Keratinocyte (primary cell): Measurements from ENCODE around the gene CEP68. TPM values are rescaled to one million over a fixed set of nuclear protein-coding genes. Genes with fewer than 3 reads are reported as not detected.

Experiments
- DNase-seq: peaks from one replicate; pipeline ENCODE4 v3.0.0-alpha.2; 2011; ENCODE audit warnings: low read depth, missing footprints, low spot score
- FAIRE-seq: peaks from 2 replicates; lab custom pipeline; 2011; peaks lifted over from hg19 to GRCh38; lab: Jason Lieb, UNC
- H2AFZ ChIP-seq: 2 replicates; pipeline ENCODE4 v1.6.0; 2012; ENCODE audit warnings: low read length, control low read depth, inconsistent platforms; ENCODE audit not compliant: control insufficient read depth
- H3K27ac ChIP-seq: 2 replicates; pipeline ENCODE4 v1.5.1; 2011; ENCODE audit warnings: low read length; ENCODE audit not compliant: control insufficient read depth, insufficient read depth
- H3K27me3 ChIP-seq: 3 replicates; pipeline ENCODE4 v1.6.0; 2011; ENCODE audit warnings: low read length; ENCODE audit not compliant: control insufficient read depth, insufficient read depth; ENCODE audit errors: extremely low read depth
- H3K36me3 ChIP-seq, 2 experiments: 2 replicates in 1 of 2; 3 replicates in 1 of 2; pipeline ENCODE4 v1.5.1; 2011; ENCODE audit warnings: low read length in 2 of 2, mild to moderate bottlenecking in 1 of 2; ENCODE audit not compliant: control insufficient read depth in 2 of 2, insufficient read depth in 2 of 2; ENCODE audit errors: extremely low read depth in 1 of 2
- H3K4me1 ChIP-seq: 3 replicates; pipeline ENCODE4 v1.5.1; 2011; ENCODE audit warnings: low read length; ENCODE audit not compliant: control insufficient read depth, insufficient read depth; ENCODE audit errors: extremely low read depth
- H3K4me2 ChIP-seq: 3 replicates; pipeline ENCODE4 v1.6.0; 2011; ENCODE audit warnings: low read depth, low read length; ENCODE audit not compliant: control insufficient read depth, insufficient read depth; ENCODE audit errors: extremely low read depth
- H3K4me3 ChIP-seq, 3 experiments: fragments of 200-600 bp in 1 of 3; sonication (generic) in 1 of 3; 2 replicates in 2 of 3; 3 replicates in 1 of 3; pipeline ENCODE4 v1.5.1; 2011 to 2016; ENCODE audit warnings: low read length in 3 of 3, mild to moderate bottlenecking in 3 of 3, control low read depth in 2 of 3, inconsistent platforms in 1 of 3, low read depth in 1 of 3, mixed read lengths in 1 of 3, mixed run types in 1 of 3, moderate library complexity in 1 of 3; ENCODE audit not compliant: control insufficient read depth in 2 of 3, insufficient read depth in 2 of 3; ENCODE audit errors: extremely low read depth in 1 of 3
- H3K79me2 ChIP-seq: 2 replicates; pipeline ENCODE4 v1.6.0; 2012; ENCODE audit warnings: low read length; ENCODE audit not compliant: control insufficient read depth, insufficient read depth
- H3K9ac ChIP-seq: 3 replicates; pipeline ENCODE4 v1.6.0; 2011; ENCODE audit warnings: low read length; ENCODE audit not compliant: control insufficient read depth, insufficient read depth; ENCODE audit errors: extremely low read depth
- H3K9me1 ChIP-seq: 3 replicates; pipeline ENCODE4 v1.6.0; 2011; ENCODE audit warnings: low read length; ENCODE audit not compliant: control insufficient read depth, insufficient read depth; ENCODE audit errors: extremely low read depth
- H3K9me3 ChIP-seq: 2 replicates; pipeline ENCODE4 v1.5.1; 2012; ENCODE audit warnings: low read depth, low read length; ENCODE audit not compliant: control insufficient read depth
- H4K20me1 ChIP-seq: 3 replicates; pipeline ENCODE4 v1.6.0; 2011; ENCODE audit warnings: low read length; ENCODE audit not compliant: control insufficient read depth, insufficient read depth; ENCODE audit errors: extremely low read depth
- EZH2 ChIP-seq: IDR thresholded peaks from one replicate; pipeline ENCODE4 v1.6.1; 2012; ENCODE audit warnings: inconsistent platforms, mild to moderate bottlenecking, low read length, moderate library complexity
- dilution Hi-C: fragments of 300-500 bp; cut with MboI; formaldehyde crosslinking; loops from one replicate; pipeline ENCODE4 v1.7.0; 2020; ENCODE audit warnings: low sequenced_read_pairs; ENCODE audit not compliant: extremely low pct_ligation_motif_present
- polyA plus RNA-seq, 5 experiments: library from polyadenylated mRNA; depleted of rRNA in 3 of 5; stranded (reverse) in 3 of 5; stranded (forward) in 1 of 5; unstranded in 1 of 5; fragments of >200 nt; gene quantifications; 1 replicate in 1 of 5; 2 replicates in 3 of 5; 3 replicates in 1 of 5; pipeline versions ENCODE4 v1.2.1 to v1.2.3, GENCODE V29; 2011 to 2012; ENCODE audit warnings: missing spikeins in 2 of 5, low read depth in 1 of 5, low replicate concordance in 1 of 5
- TF ChIP-seq, protein P1 (sequence below), 3 experiments: IDR thresholded peaks in 1 of 3; conservative IDR thresholded peaks in 1 of 3; optimal IDR thresholded peaks in 1 of 3; 2 replicates in 2 of 3; 3 replicates in 1 of 3; pipeline versions ENCODE3 to v1.5.1; 2011; ENCODE audit warnings: low read length in 3 of 3, mild to moderate bottlenecking in 3 of 3, moderate library complexity in 2 of 3, control low read depth in 1 of 3, inconsistent platforms in 1 of 3; ENCODE audit not compliant: insufficient read depth in 2 of 3; ENCODE audit errors: extremely low read depth in 1 of 3

Gene CEP68
- polyA plus RNA-seq, 1 donor (not counting 4 experiments of a cell fraction or from before 2014, with no cell fraction given) = 4.1 TPM

- Histone ChIP-seq H3K9me3 (no peaks in the 10 kb centered on the region), H3K9me1 (no peaks in the 10 kb centered on the region), H3K79me2 (no peaks in the 10 kb centered on the region), H3K27me3 (no peaks in the 10 kb centered on the region), H3K36me3 (peaks cover 5 to 25% of the 10 kb centered on the region in 2 experiments), H3K4me2 (no peak overlapping the region), H3K4me1 (peaks cover 22% of the 10 kb centered on the region), H3K9ac (no peak overlapping the region), H3K27ac (no peak overlapping the region), H3K4me3 (no peak overlapping the region), H2AFZ (no peak overlapping the region), H4K20me1 (no peaks in the 10 kb centered on the region)
- dilution Hi-C loops = no loop called here
- no peak for DNase-seq
- TF ChIP-seq EZH2 = no peak
- TF ChIP-seq, protein P1, sequence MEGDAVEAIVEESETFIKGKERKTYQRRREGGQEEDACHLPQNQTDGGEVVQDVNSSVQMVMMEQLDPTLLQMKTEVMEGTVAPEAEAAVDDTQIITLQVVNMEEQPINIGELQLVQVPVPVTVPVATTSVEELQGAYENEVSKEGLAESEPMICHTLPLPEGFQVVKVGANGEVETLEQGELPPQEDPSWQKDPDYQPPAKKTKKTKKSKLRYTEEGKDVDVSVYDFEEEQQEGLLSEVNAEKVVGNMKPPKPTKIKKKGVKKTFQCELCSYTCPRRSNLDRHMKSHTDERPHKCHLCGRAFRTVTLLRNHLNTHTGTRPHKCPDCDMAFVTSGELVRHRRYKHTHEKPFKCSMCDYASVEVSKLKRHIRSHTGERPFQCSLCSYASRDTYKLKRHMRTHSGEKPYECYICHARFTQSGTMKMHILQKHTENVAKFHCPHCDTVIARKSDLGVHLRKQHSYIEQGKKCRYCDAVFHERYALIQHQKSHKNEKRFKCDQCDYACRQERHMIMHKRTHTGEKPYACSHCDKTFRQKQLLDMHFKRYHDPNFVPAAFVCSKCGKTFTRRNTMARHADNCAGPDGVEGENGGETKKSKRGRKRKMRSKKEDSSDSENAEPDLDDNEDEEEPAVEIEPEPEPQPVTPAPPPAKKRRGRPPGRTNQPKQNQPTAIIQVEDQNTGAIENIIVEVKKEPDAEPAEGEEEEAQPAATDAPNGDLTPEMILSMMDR (optimal IDR thresholded peaks at IDR 0.05 in 1 of 3, IDR thresholded peaks at IDR 0.05 in 1 of 3, conservative IDR thresholded peaks at IDR 0.05 in 1 of 3; ENCODE audit: extremely low read depth in 1 of 3, insufficient read depth in 2 of 3, low read length in 3 of 3) = no peak
- no peak for FAIRE-seq
Observed at GRCh38 chr2:65022189-65022588, 34.0 kb upstream of the CEP68 start.

- no peak for DNase-seq
- FAIRE-seq = no peak
Observed at GRCh38 chr2:65023742-65024141, 32.5 kb upstream of the CEP68 start.

More at GRCh38 chr2:65023742-65024141, 32.5 kb upstream of the CEP68 start:
- Histone ChIP-seq H3K27ac (peak overlapping the region; percentile 84), H3K9ac (peak overlapping the region; percentile 30), H4K20me1 (no peaks in the 10 kb centered on the region), H3K79me2 (no peaks in the 10 kb centered on the region), H3K9me3 (no peaks in the 10 kb centered on the region), H2AFZ (no peak overlapping the region), H3K4me3 (no peak overlapping the region), H3K36me3 (peaks cover 5 to 18% of the 10 kb centered on the region in 2 experiments), H3K27me3 (no peaks in the 10 kb centered on the region), H3K4me1 (peaks cover 22% of the 10 kb centered on the region), H3K4me2 (peak overlapping the region; percentile 25), H3K9me1 (no peaks in the 10 kb centered on the region)
- TF ChIP-seq, protein P1 (optimal IDR thresholded peaks at IDR 0.05 in 1 of 3, IDR thresholded peaks at IDR 0.05 in 1 of 3, conservative IDR thresholded peaks at IDR 0.05 in 1 of 3; ENCODE audit: extremely low read depth in 1 of 3, insufficient read depth in 2 of 3, low read length in 3 of 3) = no peak
- TF ChIP-seq EZH2 = no peak
- dilution Hi-C loops = no loop called here
